ENCODE data around the gene PFKM.
A peak's percentile ranks its signal among the peaks of the same experiment; 100 is the strongest.

The PFKM gene

GRCh38 chr12:48165089-48165981 is 46.2 kb downstream of the PFKM start:
- Histone ChIP-seq H3K4me1 (ENCODE audit: control insufficient read depth in 1 of 2, insufficient read depth in 1 of 2, low read depth in 1 of 2, low read length in 1 of 2) (peaks cover 4 to 8% of the 10 kb centered on the region in 2 experiments), H3K9me3 (no peaks in the 10 kb centered on the region), H3K27me3 (no peaks in the 10 kb centered on the region), H3K36me3 (no peaks in the 10 kb centered on the region), H3K27ac (no peak overlapping the region), H3K4me3 (ENCODE audit: low read depth in 1 of 2, low read length in 1 of 2) (no peak overlapping the region)
- TF ChIP-seq CTCF (IDR thresholded peaks at IDR 0.05), result peak; percentile 88

GRCh38 chr12:48169011-48169410 is 49.8 kb downstream of the PFKM start:
- no peaks in the 10 kb centered on the region for H3K36me3 ChIP-seq
- no peaks in the 10 kb centered on the region for H3K4me1 ChIP-seq (ENCODE audit: control insufficient read depth in 1 of 2, insufficient read depth in 1 of 2, low read depth in 1 of 2, low read length in 1 of 2)
- H3K27ac ChIP-seq, result no peak overlapping the region
- no peak overlapping the region for H3K4me3 ChIP-seq (ENCODE audit: low read depth in 1 of 2, low read length in 1 of 2)
- no peaks in the 10 kb centered on the region for H3K27me3 ChIP-seq
- no peaks in the 10 kb centered on the region for H3K9me3 ChIP-seq
- TF ChIP-seq CTCF (IDR thresholded peaks at IDR 0.05), result no peak

- H3K4me1 ChIP-seq (ENCODE audit: control insufficient read depth in 1 of 2, insufficient read depth in 1 of 2, low read depth in 1 of 2, low read length in 1 of 2), result no peaks in the 10 kb centered on the region
- H3K27me3 ChIP-seq, result peaks cover 50% of the 10 kb centered on the region
Measured at GRCh38 chr12:48175613-48176416, 56.7 kb downstream of the PFKM start.

GRCh38 chr12:48176417-48176751 is 57.2 kb downstream of the PFKM start:
- no peak overlapping the region for H3K27ac ChIP-seq
- no peak overlapping the region for H3K4me3 ChIP-seq (ENCODE audit: low read depth in 1 of 2, low read length in 1 of 2)
- H3K27me3 ChIP-seq, result peaks cover 56% of the 10 kb centered on the region
- H3K36me3 ChIP-seq, result no peaks in the 10 kb centered on the region
- no peaks in the 10 kb centered on the region for H3K9me3 ChIP-seq
- no peak for TF ChIP-seq CTCF (IDR thresholded peaks at IDR 0.05)
- no peaks in the 10 kb centered on the region for H3K4me1 ChIP-seq (ENCODE audit: control insufficient read depth in 1 of 2, insufficient read depth in 1 of 2, low read depth in 1 of 2, low read length in 1 of 2)

More at GRCh38 chr12:48175613-48176416, 56.7 kb downstream of the PFKM start:
- no peak for TF ChIP-seq CTCF (IDR thresholded peaks at IDR 0.05)
- Histone ChIP-seq H3K27ac (no peak overlapping the region), H3K9me3 (no peaks in the 10 kb centered on the region), H3K36me3 (no peaks in the 10 kb centered on the region), H3K4me3 (ENCODE audit: low read depth in 1 of 2, low read length in 1 of 2) (no peak overlapping the region)

- Histone ChIP-seq H3K27me3 (peaks cover 72% of the 10 kb centered on the region), H3K4me3 (ENCODE audit: low read depth in 1 of 2, low read length in 1 of 2) (no peak overlapping the region), H3K27ac (no peak overlapping the region), H3K4me1 (ENCODE audit: control insufficient read depth in 1 of 2, insufficient read depth in 1 of 2, low read depth in 1 of 2, low read length in 1 of 2) (peaks cover 5 to 8% of the 10 kb centered on the region in 2 experiments), H3K36me3 (no peaks in the 10 kb centered on the region), H3K9me3 (no peaks in the 10 kb centered on the region)
- TF ChIP-seq CTCF (IDR thresholded peaks at IDR 0.05), result no peak
Measured at GRCh38 chr12:48177982-48178381, 58.8 kb downstream of the PFKM start.
